Measurements from ENCODE around the gene UBALD1. TPM values are rescaled to one million over a fixed set of nuclear protein-coding genes. Genes with fewer than 3 reads are reported as not detected.

The UBALD1 gene
- total and polyA plus RNA-seq, 2 experiments from 2014 or later: 6.1 to 25.7 TPM

DNA sequence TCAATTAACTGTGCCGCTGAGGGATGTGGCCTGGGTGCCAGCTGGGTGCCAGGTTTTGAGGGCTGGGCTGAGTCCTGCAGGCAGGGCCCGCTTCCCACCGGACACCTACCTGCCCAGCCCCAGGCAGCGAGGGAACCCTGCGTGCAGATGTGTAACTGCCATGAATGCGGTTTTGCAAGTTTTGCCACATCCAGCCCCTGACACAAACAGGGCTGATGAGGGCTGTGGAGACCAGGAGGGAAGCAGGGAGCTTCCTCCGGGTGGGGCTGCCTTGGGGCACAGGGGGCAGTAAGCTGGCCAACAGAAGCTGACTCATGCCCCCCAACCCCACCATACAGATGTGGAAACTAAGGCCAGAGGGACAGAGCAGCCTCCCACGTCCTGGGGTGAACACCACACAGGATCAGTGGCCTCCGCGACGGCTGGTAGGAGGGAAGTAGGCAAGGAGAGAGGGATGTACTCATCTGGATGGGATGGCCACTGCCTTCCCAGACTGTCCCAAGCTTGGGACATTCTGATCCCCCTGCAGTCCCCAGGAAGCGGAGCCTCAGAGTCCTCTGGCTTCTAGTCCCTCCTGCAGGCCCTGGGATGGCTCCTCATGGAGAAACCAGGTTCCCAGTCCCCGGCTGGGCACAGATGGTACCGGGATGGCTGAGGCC is 1.6 kb downstream of the UBALD1 start:
- Histone ChIP-seq H3K36me3 (replicated peaks; ENCODE audit: insufficient read depth, low read depth) (no peaks in the 10 kb centered on the region), H2AFZ (no peak overlapping the region)
- TF ChIP-seq EZH2phosphoT487 (IDR thresholded peaks at IDR 0.05; ENCODE audit: low read depth, severe bottlenecking, unreplicated experiment): no peak
- no peak for TF ChIP-seq CTCF (IDR thresholded peaks at IDR 0.05; ENCODE audit: poor library complexity)
- TF ChIP-seq EZH2 (IDR thresholded peaks at IDR 0.05; ENCODE audit: borderline replicate concordance): no peak

DNA sequence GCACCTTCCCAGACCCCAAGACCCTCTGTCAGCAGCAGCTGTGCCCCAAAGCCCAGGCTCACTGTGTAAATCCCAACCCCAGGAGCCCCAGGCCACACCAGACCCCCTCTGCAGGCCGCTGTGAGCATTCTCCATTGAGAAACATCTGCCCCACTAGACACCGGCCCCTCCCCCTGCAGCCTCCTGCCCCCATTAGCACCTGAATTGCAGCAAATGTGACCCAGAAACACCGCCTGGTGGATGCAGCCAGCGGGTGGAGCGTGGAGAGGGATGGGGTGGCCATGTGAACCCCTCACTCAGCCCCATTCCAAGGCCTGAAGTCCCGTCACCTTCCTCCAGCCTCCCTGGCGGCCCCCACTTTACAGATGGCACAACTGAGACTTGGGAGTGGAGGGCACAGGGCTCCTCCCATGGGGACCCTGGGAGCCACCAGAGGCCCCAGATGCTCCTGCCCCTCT is 2.2 kb downstream of the UBALD1 start:
- peaks cover 40% of the 10 kb centered on the region for H4K20me1 ChIP-seq (ENCODE audit: insufficient read depth, poor library complexity, severe bottlenecking)
- H3K4me2 ChIP-seq: peak overlapping the region; percentile 98
- no peak for DNase-seq (ENCODE audit: low spot score)
- no peaks in the 10 kb centered on the region for H3K27me3 ChIP-seq
- 85% methylated on average over 7 of the region's 7 CpGs for WGBS (ENCODE audit: low lambda C conversion rate, missing lambda C conversion rate)
- H3K9me2 ChIP-seq (replicated peaks; ENCODE audit: insufficient read depth): no peaks in the 10 kb centered on the region
- H3K9me3 ChIP-seq (ENCODE audit: low read depth): no peaks in the 10 kb centered on the region
- H2AFZ ChIP-seq: no peak overlapping the region
- no peak overlapping the region for H3K27ac ChIP-seq
- H3K79me2 ChIP-seq: peaks cover 52% of the 10 kb centered on the region
- H3K4me1 ChIP-seq (ENCODE audit: insufficient read depth): peaks cover 36% of the 10 kb centered on the region
- no peak for TF ChIP-seq CTCF (IDR thresholded peaks at IDR 0.05; ENCODE audit: poor library complexity)
- TF ChIP-seq EZH2phosphoT487 (IDR thresholded peaks at IDR 0.05; ENCODE audit: low read depth, severe bottlenecking, unreplicated experiment): no peak
- TF ChIP-seq EZH2 (IDR thresholded peaks at IDR 0.05; ENCODE audit: borderline replicate concordance): no peak
- H3K4me3 ChIP-seq: no peak overlapping the region
- H3K36me3 ChIP-seq (replicated peaks; ENCODE audit: insufficient read depth, low read depth): no peaks in the 10 kb centered on the region

More for the DNA sequence above, 1.6 kb downstream of the UBALD1 start:
- Histone ChIP-seq H3K27ac (peak overlapping the region; percentile 88), H3K79me2 (peaks cover 58% of the 10 kb centered on the region), H3K4me3 (peak overlapping the region; percentile 94), H3K9me3 (ENCODE audit: low read depth) (no peaks in the 10 kb centered on the region), H3K4me2 (peak overlapping the region; percentile 98), H3K27me3 (no peaks in the 10 kb centered on the region), H3K4me1 (ENCODE audit: insufficient read depth) (peaks cover 41% of the 10 kb centered on the region), H4K20me1 (ENCODE audit: insufficient read depth, poor library complexity, severe bottlenecking) (peaks cover 40% of the 10 kb centered on the region), H3K9me2 (replicated peaks; ENCODE audit: insufficient read depth) (no peaks in the 10 kb centered on the region)
- DNase-seq (ENCODE audit: low spot score): no peak
- WGBS (ENCODE audit: low lambda C conversion rate, missing lambda C conversion rate): 54% methylated on average over 14 of the region's 14 CpGs

- peaks cover 40% of the 10 kb centered on the region for H4K20me1 ChIP-seq (ENCODE audit: insufficient read depth, poor library complexity, severe bottlenecking)
- WGBS (ENCODE audit: low lambda C conversion rate, missing lambda C conversion rate): 92% methylated on average over 22 of the region's 22 CpGs
- H3K4me3 ChIP-seq: no peak overlapping the region
- peak; percentile 55 for DNase-seq (ENCODE audit: low spot score)
- no peaks in the 10 kb centered on the region for H3K9me3 ChIP-seq (ENCODE audit: low read depth)
- H3K9me2 ChIP-seq (replicated peaks; ENCODE audit: insufficient read depth): no peaks in the 10 kb centered on the region
- H3K79me2 ChIP-seq: peaks cover 46% of the 10 kb centered on the region
- no peak overlapping the region for H2AFZ ChIP-seq
- H3K4me1 ChIP-seq (ENCODE audit: insufficient read depth): peaks cover 27% of the 10 kb centered on the region
- H3K27ac ChIP-seq: peak overlapping the region; percentile 55
- peak overlapping the region; percentile 98 for H3K4me2 ChIP-seq
- H3K27me3 ChIP-seq: no peaks in the 10 kb centered on the region
- H3K36me3 ChIP-seq (replicated peaks; ENCODE audit: insufficient read depth, low read depth): no peaks in the 10 kb centered on the region
- TF ChIP-seq EZH2phosphoT487 (IDR thresholded peaks at IDR 0.05; ENCODE audit: low read depth, severe bottlenecking, unreplicated experiment) (no peak), CTCF (IDR thresholded peaks at IDR 0.05; ENCODE audit: poor library complexity) (no peak), EZH2 (IDR thresholded peaks at IDR 0.05; ENCODE audit: borderline replicate concordance) (no peak)
These were observed 3.2 kb downstream of the UBALD1 start for GRCh38 chr16:4611337-4612021.

Data from hepatocyte (in vitro differentiated cells).